Stimulated activated CD8-positive, alpha-beta memory T cell treated with anti-CD3 and anti-CD28 coated beads, Interleukin-7, amount 100 ng/mL, for 24 hours (primary cell): Measurements from ENCODE around the gene SAMD3.
"Not testable (repeated sequence)": the region's sequence is repeated elsewhere in the genome, so short reads cannot be mapped to it uniquely, and the experiment has no call there.

Experiments
- DNase-seq: peaks from one replicate; pipeline ENCODE4 v3.0.0-alpha.2; 2020; ENCODE audit warnings: low read depth

Gene SAMD3

DNA sequence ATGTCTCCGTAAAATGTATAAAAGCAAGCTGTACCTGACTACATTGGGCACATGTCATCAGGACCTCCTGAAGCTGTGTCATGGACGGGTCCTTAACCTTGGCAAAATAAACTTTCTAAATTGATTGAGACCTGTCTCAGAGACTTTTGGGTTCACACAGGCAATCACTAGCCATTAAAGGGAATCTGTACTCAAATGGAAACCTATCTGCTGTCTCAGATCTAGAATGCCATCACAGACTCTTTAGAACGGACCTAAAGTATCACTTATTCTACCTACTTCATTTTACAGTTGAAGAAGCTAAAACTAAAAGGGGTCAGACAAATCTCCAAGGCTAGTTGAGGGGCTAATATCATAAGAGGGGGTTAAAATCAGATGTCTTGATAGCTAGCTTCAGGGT is 11.1 kb downstream of the SAMD3 start:
- no peak for DNase-seq

GRCh38 chr6:130207979-130208649 is 14.6 kb downstream of the SAMD3 start:
- DNase-seq = no peak

- no peak for DNase-seq
Measured at GRCh38 chr6:130206479-130206878, 16.3 kb downstream of the SAMD3 start.

DNA sequence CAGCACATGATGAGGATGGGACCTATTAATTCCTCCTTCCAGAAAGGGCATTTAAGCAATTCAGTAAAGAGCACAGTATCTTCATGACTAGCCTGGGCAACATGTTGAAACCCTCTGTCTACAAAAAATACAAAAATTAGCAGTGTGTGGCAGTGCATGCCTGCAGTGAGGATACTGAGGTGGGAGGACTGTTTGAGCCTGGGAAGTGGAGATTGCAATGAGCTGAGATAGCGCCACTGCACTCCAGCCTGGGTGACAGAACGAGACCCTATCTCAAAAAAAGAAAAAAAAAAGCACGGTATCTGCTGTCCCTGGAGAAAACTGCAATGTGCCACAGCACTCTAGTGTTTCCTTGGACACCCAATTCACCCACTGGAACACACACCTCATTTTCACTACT is 18.4 kb downstream of the SAMD3 start:
- DNase-seq = no peak

GRCh38 chr6:130203370-130203769 is 19.4 kb downstream of the SAMD3 start:
- DNase-seq = no peak

GRCh38 chr6:130202782-130203181 is 20.0 kb downstream of the SAMD3 start:
- peak; percentile 17 for DNase-seq

GRCh38 chr6:130200020-130200419 is 22.7 kb downstream of the SAMD3 start:
- DNase-seq = no peak

DNA sequence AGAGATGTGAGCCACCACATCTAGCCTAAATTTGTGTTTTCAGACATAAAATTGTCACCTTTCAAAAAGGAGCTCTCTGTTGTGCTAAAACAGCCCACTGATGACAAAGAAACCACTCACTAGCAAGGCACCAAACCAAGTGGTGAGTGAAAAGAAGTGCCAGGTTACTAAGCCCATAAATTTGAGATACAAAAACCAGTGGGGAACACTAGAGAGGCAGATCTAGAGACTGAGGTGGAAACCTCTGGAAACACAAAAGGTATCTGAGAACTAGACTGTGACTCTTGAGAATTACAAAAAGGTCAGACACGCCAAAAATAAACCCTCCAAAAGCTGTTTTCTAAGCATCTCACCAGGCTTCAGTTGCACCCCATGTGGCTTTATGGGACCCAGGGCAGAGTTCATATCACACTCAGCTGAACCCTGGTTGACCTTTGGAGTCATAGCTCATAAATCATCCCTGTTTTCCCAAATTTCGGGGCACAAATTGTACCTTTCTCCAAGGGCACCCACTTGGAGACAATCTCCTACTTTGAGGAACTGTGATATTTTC is 24.2 kb downstream of the SAMD3 start:
- no peak for DNase-seq

DNA sequence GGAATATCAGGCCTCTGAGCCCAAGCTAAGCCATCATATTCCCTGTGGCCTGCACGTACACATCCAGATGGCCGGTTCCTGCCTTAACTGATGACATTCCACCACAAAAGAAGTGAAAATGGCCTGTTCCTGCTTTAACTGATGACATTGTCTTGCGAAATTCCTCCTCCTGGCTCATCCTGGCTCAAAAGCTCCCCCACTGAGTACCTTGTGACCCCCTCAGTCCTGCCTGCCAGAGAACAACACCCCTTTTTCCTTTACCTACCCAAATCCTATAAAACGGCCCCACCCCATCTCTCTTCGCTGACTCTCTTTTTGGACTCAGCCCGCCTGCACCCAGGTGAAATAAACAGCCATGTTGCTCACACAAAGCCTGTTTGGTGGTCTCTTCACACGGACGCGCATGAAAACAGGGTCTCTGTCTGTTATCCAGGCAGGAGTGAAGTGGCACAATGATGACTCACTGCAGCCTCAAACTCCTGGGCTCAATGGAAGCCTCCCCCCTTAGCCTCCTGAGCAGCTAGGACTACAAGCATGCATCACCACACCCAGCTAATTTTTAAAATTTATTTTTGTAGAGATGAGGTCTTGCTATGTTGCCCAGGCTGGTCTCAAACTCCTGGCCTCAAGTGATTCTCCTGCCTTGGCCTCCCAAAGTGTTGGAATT is 24.8 kb downstream of the SAMD3 start:
- not testable (repeated sequence) for DNase-seq

- DNase-seq = not testable (repeated sequence)
Measured at GRCh38 chr6:130194434-130194833, 28.3 kb downstream of the SAMD3 start.

GRCh38 chr6:130190701-130191690 is 31.8 kb downstream of the SAMD3 start:
- no peak for DNase-seq

GRCh38 chr6:130189531-130190397 is 33.0 kb downstream of the SAMD3 start:
- no peak for DNase-seq

GRCh38 chr6:130188207-130188899 is 34.4 kb downstream of the SAMD3 start:
- DNase-seq = no peak

DNA sequence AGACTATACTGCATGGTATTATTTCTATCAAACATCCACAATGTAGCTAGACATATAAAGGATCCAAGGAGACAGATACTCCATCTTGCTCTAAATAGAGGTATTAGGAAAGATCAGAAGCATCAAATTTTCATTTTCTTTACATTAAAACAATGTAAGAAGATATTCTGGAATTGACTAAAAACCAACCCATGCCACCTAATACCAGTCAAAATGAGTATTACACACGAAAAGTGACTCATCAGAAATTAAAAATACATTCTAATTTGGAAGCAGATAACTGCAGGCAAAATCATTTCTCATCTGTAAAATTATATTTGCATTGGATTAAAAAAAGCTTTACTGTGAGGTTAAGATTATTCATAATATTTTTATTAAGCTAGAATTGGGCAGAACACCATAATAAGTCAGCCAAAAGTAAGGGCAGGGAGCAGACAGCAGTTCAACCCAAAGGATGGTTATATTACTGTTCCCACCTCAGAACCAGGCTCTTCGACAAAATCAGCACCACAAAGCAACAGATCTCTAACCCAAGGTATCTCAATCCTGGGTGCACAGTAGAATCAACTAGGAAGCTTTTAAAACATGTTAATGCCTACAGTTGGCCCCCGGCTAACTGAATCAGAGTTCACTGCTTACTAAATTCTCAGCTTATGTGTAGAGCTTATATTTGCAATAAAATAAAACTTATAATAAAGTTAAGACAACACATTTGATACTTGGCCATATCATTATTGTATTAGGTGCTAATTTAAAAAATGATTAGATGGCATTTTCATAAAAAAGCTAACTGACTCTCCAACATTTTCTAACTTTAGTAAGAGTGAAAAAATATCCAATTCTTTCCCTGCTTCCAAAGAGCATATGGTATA is 35.2 kb downstream of the SAMD3 start:
- DNase-seq = no peak

- no peak for DNase-seq
Measured at GRCh38 chr6:130185658-130186057, 37.1 kb downstream of the SAMD3 start.

- peak; percentile 5 for DNase-seq
Measured at GRCh38 chr6:130183271-130184222, 39.2 kb downstream of the SAMD3 start.

GRCh38 chr6:130182466-130182865 is 40.3 kb downstream of the SAMD3 start:
- no peak for DNase-seq

DNA sequence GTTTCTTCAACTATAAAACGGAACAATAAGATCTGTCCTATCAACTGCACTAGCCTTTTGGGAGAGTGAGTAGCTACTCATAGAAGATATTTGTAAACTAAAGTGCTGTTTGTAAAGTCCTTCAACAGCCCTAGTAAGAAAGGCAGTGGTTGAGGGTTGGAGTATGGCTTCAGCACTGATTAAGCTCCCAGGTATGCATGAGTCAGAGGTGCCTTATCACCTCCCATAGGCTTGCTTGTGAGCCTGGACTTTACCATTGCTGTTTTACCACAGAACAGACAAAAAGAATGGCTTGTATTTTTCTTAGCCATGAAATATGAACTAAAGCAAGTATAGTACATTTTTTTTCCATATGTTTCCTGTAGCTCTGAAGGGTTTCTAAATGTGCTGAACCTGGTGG is 44.1 kb downstream of the SAMD3 start:
- no peak for DNase-seq

GRCh38 chr6:130176378-130176777 is 46.4 kb downstream of the SAMD3 start:
- no peak for DNase-seq
